ENCODE results near the gene PATZ1. TPM values are rescaled to one million over a fixed set of nuclear protein-coding genes. Genes with fewer than 3 reads are reported as not detected.
A peak's percentile ranks its signal among the peaks of the same experiment; 100 is the strongest.

Gene PATZ1
- total and polyA plus RNA-seq, 2 of the 8 experiments (the other 6 are each of a cell fraction or from before 2014, with no cell fraction given): 62.1 to 70.9 TPM

DNA sequence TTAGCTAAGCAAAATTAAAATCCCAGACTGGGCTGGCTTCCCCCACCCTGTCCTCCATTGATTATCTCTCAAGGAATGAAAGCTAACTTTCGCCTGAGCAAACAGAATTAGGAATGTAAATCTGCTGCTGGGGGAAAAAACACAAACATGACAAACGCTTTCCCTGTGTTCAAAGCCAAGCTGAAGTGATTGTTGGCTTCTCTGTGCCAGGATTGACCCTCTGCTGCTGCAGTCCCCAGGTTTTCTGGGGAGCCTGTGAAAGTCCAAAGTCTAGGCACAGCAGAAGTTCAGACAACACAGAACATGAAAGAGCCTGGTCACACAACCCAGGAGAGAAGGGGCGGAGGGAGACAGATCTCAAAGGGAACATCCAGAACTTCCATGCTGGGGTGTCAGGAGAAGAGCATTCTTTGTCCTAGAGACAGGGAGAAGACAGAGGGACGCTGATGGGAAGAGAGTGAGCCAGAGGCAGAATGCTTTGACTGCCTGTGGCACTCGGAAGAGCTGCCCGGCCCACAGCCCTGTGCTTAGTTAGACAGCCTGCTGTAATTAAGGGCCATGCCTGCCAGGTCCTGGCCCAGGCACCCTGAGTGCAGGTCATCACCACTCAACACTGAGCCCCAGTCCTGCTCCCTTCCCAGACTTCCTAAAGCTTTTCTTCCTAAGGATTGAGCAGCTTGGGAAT is 6.9 kb downstream of the PATZ1 start:
- H3K27ac ChIP-seq (ENCODE audit: low read depth, low read length): peak overlapping the region; percentile 67; the same call in 1 of the 2 replicates
- no peak for FAIRE-seq
- 92% methylated on average over 6 of the region's 6 CpGs; no CpG with 5 or more reads in 1 of the 2 experiments for WGBS, 2 experiments (ENCODE audit: extremely low coverage in 1 of 2, insufficient coverage in 1 of 2, insufficient read length in 1 of 2, insufficient replicate concordance in 2 of 2, low coverage in 1 of 2, low lambda C conversion rate in 2 of 2, missing lambda C conversion rate in 1 of 2)

More for the DNA sequence above, 6.9 kb downstream of the PATZ1 start:
- Histone ChIP-seq H2BK15ac (ENCODE audit: low read length) (no peak overlapping the region), H3K9ac (replicated peaks in 1 of 4; ENCODE audit: extremely low read depth in 1 of 4, low read depth in 3 of 4, low read length in 3 of 4) (no peak overlapping the region), H2BK20ac (ENCODE audit: low read length) (no peak overlapping the region), H3K4ac (replicated peaks; ENCODE audit: insufficient read length, low read depth, low read length) (no peak overlapping the region), H3K4me3 (ENCODE audit: extremely low read depth in 1 of 4, insufficient read depth in 2 of 4, low read depth in 3 of 4, low read length in 4 of 4) (no peak overlapping the region), H3K79me2 (ENCODE audit: control insufficient read depth in 1 of 2, insufficient read depth in 2 of 2, low read length in 2 of 2) (peaks cover 4 to 86% of the 10 kb centered on the region in 2 experiments; a peak in 3 of 4 replicates), H2BK12ac (ENCODE audit: low read depth, low read length) (no peak overlapping the region), H3K36me3 (ENCODE audit: control insufficient read depth in 2 of 4, insufficient read depth in 4 of 4, low read length in 3 of 4) (peaks cover 24 to 75% (median 40%) of the 10 kb centered on the region in 4 experiments), H3K9me3 (ENCODE audit: insufficient read depth in 2 of 2, low read depth in 1 of 2, low read length in 1 of 2) (no peaks in the 10 kb centered on the region), H3K56ac (replicated peaks; ENCODE audit: insufficient read length, low read depth, low read length) (no peak overlapping the region), H3K18ac (ENCODE audit: extremely low read depth, low read length) (no peak overlapping the region), H2AFZ (ENCODE audit: low read length) (no peak overlapping the region), H3K79me1 (ENCODE audit: low read depth, low read length) (peaks cover 36% of the 10 kb centered on the region), H4K8ac (ENCODE audit: extremely low read depth, insufficient read depth, low read length) (0 out of 2 replicates have a peak overlapping the region, but pooled peaks have one; percentile 4), H3K23ac (ENCODE audit: insufficient read length) (no peak overlapping the region), H4K20me1 (replicated peaks in 1 of 2; ENCODE audit: control insufficient read depth in 1 of 2, insufficient read depth in 2 of 2, low read length in 2 of 2) (peaks cover 12 to 33% of the 10 kb centered on the region in 2 experiments), H3K27me3 (replicated peaks in 1 of 4; ENCODE audit: control insufficient read depth in 3 of 4, extremely low read depth in 1 of 4, insufficient read depth in 3 of 4, low read length in 3 of 4) (no peaks in the 10 kb centered on the region), H2BK120ac (replicated peaks; ENCODE audit: low read depth, low read length) (no peak overlapping the region), H3K4me1 (replicated peaks in 1 of 4; ENCODE audit: control insufficient read depth in 3 of 4, insufficient read depth in 4 of 4, low read length in 3 of 4) (peaks cover 0 to 40% (median 28%) of the 10 kb centered on the region in 4 experiments; a peak in 6 of 7 replicates), H4K91ac (replicated peaks; ENCODE audit: insufficient read length, low read length) (no peak overlapping the region), H3K4me2 (ENCODE audit: insufficient read depth in 1 of 2, low read depth in 2 of 2, low read length in 2 of 2) (no peak overlapping the region), H2BK5ac (ENCODE audit: low read depth, low read length) (no peak overlapping the region), H3K23me2 (ENCODE audit: low read depth, low read length) (peaks cover 12% of the 10 kb centered on the region), H2AK5ac (ENCODE audit: low read depth, low read length) (no peak overlapping the region), H4K5ac (ENCODE audit: insufficient read length, low read depth, low read length) (no peak overlapping the region), H3K14ac (ENCODE audit: insufficient read length) (no peak overlapping the region)
- ChIA-PET CTCF (ENCODE audit: partially characterized antibody) (interaction anchor here (0.5 to 1.3 kb wide), 5 partner anchors 26 to 424 kb away, joined by 3 to 6 read pairs (median 3); no protein-coding TSS in a partner anchor), POLR2A (ENCODE audit: partially characterized antibody) (interaction anchor here (0.9 to 9.4 kb wide), 11 partner anchors 8 to 121 kb away, joined by 3 to 116 read pairs (median 6); partner anchors contain the start of gene PATZ1)
- TF ChIP-seq PHF8 (conservative IDR thresholded peaks at IDR 0.05; ENCODE audit: low read depth, low read length): no peak
- TF ChIP-seq ASH2L (IDR thresholded peaks at IDR 0.05; ENCODE audit: low read length): no peak
- TF ChIP-seq BACH1 (IDR thresholded peaks at IDR 0.05; ENCODE audit: low read length): no peak
- no peak for TF ChIP-seq KDM1A (IDR thresholded peaks at IDR 0.05; ENCODE audit: borderline replicate concordance, low read length)
- TF ChIP-seq TCF12 (IDR thresholded peaks at IDR 0.05; ENCODE audit: low read depth, low read length): no peak
- no peak for TF ChIP-seq SRF (IDR thresholded peaks at IDR 0.05; ENCODE audit: low read depth, low read length)
- no peak for TF ChIP-seq NRF1 (IDR thresholded peaks at IDR 0.05; ENCODE audit: low read depth, low read length)
- peak; percentile 33 for TF ChIP-seq POLR2AphosphoS5 (IDR thresholded peaks at IDR 0.05; ENCODE audit: low read depth, low read length)
- no peak for DNase-seq (ENCODE audit: low read depth in 1 of 2, low spot score in 2 of 2)
